Smooth muscle cell of trachea (primary cell): ENCODE measurements around the gene SLC39A13. TPM values are rescaled to one million over a fixed set of nuclear protein-coding genes. Genes with fewer than 3 reads are reported as not detected.

ENCODE experiments used
- total RNA-seq: library from RNA; depleted of rRNA; stranded (reverse); fragments of >200 nt; gene quantifications from 2 replicates; pipeline ENCODE4 v1.2.1, GENCODE V29; 2014

Gene SLC39A13
- total RNA-seq, result 84.9 and 147 TPM in 2 replicates

GRCh38 chr11:47407746-47408590 is at the start of gene SLC39A13:
Gene SLC39A13, plus strand, starts transcription at chr11:47408590. Its CDS starts 1,505 bp downstream, at chr11:47410095.

DNA sequence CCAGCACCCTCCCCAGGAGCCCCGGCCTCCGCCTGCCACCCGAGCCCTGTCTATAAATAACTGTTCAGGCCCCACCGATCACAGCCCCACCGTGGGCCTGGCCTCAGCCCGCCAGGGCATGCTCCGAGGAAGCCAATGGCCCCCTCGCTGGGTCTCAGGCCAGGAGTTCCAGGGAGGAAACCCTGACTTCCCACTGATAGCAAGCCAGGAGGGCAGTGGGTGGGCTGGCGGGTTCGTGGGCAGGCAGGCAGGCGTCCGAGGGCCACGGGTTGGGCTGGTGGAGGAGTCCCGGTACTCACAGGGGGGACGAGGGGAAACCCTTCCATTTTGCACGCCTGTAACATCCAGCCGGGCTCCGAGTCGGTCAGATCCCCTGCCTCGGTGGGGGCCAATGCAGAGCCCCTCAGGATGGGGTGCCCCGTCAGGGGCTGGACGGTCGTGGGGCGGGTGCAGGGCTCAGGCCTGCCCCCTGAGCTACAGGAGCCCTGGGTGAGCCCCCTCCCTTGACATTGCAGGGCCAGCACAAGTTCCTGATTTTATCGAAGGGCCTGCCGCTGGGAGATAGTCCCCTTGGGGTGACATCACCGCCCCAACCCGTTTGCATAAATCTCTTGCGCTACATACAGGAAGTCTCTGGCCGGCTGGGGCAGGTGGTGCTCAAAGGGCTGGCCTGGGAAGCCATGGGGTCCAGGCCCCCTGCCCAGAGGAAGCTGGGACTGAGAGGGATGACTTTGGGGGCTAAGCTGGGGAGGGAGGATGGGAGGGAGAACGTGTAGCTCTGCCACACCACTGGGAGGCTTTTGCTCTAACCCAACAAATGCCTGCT is 30.2 kb upstream of the SLC39A13 start, which contains the start of gene SPI1:
Gene SPI1 (minus strand): TSS at position 538 of the 826 bp plus-strand sequence. CDS start 194 bp downstream, at position 344.

GRCh38 chr11:47426062-47426956 is 17.9 kb downstream of the SLC39A13 start, which contains the start of gene PSMC3:
Gene PSMC3, minus strand, starts transcription at chr11:47426439. Its CDS starts 160 bp downstream, at chr11:47426279.

GRCh38 chr11:47448566-47449427 is 40.4 kb downstream of the SLC39A13 start, which contains the start of gene RAPSN:
Gene RAPSN, minus strand, starts transcription at chr11:47449136. Its CDS starts 172 bp downstream, at chr11:47448964.

Other genes with a start within 250 kb of the SLC39A13 start
- gene ARFGAP2, start 231.7 kb upstream of the SLC39A13 start, total RNA-seq, result 140 and 178 TPM in 2 replicates
- 31.3 and 34.1 TPM in 2 replicates for gene PACSIN3, start 222.2 kb upstream of the SLC39A13 start, total RNA-seq
- gene DDB2, start 193.6 kb upstream of the SLC39A13 start, total RNA-seq, result 55.6 and 61.2 TPM in 2 replicates
- 26.6 and 35.2 TPM in 2 replicates for gene ACP2, start 159.8 kb upstream of the SLC39A13 start, total RNA-seq
- 25.9 and 51.8 TPM in 2 replicates for gene NR1H3, start 150.6 kb upstream of the SLC39A13 start, total RNA-seq
- gene MADD, start 138.5 kb upstream of the SLC39A13 start, total RNA-seq, result 17.5 and 19.1 TPM in 2 replicates
- gene MYBPC3, start 55.9 kb upstream of the SLC39A13 start, total RNA-seq, result not detected in 2 replicates
- gene SPI1, start 30.0 kb upstream of the SLC39A13 start, total RNA-seq, result not detected in 2 replicates
- 121 and 239 TPM in 2 replicates for gene PSMC3, start 17.8 kb downstream of the SLC39A13 start, total RNA-seq
- 0.17 TPM in 1 of 2 replicates, not detected in the other for gene RAPSN, start 40.5 kb downstream of the SLC39A13 start, total RNA-seq
- 96.9 and 99.4 TPM in 2 replicates for gene CELF1, start 144.5 kb downstream of the SLC39A13 start, total RNA-seq
- gene PTPMT1, start 157.0 kb downstream of the SLC39A13 start, total RNA-seq, result 69.1 and 79.6 TPM in 2 replicates
- gene KBTBD4, start 170.4 kb downstream of the SLC39A13 start, total RNA-seq, result 34.6 and 36.4 TPM in 2 replicates
- 54.7 and 91.9 TPM in 2 replicates for gene NDUFS3, start 170.5 kb downstream of the SLC39A13 start, total RNA-seq
- gene FAM180B, start 178.1 kb downstream of the SLC39A13 start, total RNA-seq, result 0.17 TPM in 1 of 2 replicates, not detected in the other
- 0.15 and 0.17 TPM in 2 replicates for gene C1QTNF4, start 185.8 kb downstream of the SLC39A13 start, total RNA-seq
- 73.3 and 98.5 TPM in 2 replicates for gene MTCH2, start 234.0 kb downstream of the SLC39A13 start, total RNA-seq